H1 (cell line): ENCODE measurements around the gene RSF1. TPM values are rescaled to one million over a fixed set of nuclear protein-coding genes. Genes with fewer than 3 reads are reported as not detected.

Experiments
- CTCF ChIA-PET: fragments of 300-600 bp; sonication (Branson Sonifier 250); formaldehyde crosslinking; loops from one replicate; lab custom pipeline; 2021; ENCODE audit not compliant: partially characterized antibody; lab: Charles Lee
- POLR2A ChIA-PET: fragments of 300-600 bp; sonication (Branson Sonifier 250); formaldehyde crosslinking; loops from one replicate; lab custom pipeline; 2021; ENCODE audit warnings: inconsistent platforms; ENCODE audit not compliant: partially characterized antibody; lab: Charles Lee
- DNase-seq, 2 experiments: peaks; one replicate each; pipeline versions ENCODE4 v3.0.0 to v3.0.0-alpha.2; 2010 to 2022; ENCODE audit warnings: low spot score in 2 of 2, low read depth in 1 of 2, mixed read lengths in 1 of 2
- FAIRE-seq: peaks from 2 replicates; lab custom pipeline; 2011; peaks lifted over from hg19 to GRCh38; lab: Jason Lieb, UNC
- H2AFZ ChIP-seq: 2 replicates; pipeline ENCODE4 v1.8.1; 2012; ENCODE audit warnings: low read length, inconsistent platforms
- H2AK5ac ChIP-seq: 2 replicates; pipeline ENCODE4 v1.6.1; 2013; ENCODE audit warnings: low read depth, low read length
- H2BK120ac ChIP-seq: replicated peaks from 2 replicates; pipeline ENCODE3; 2013; ENCODE audit warnings: low read depth, low read length, inconsistent platforms
- H2BK12ac ChIP-seq: 2 replicates; pipeline ENCODE4 v1.6.1; 2013; ENCODE audit warnings: low read depth, low read length
- H2BK15ac ChIP-seq: 2 replicates; pipeline ENCODE4 v1.6.1; 2013; ENCODE audit warnings: low read length
- H2BK20ac ChIP-seq: 2 replicates; pipeline ENCODE4 v1.6.1; 2013; ENCODE audit warnings: low read length
- H2BK5ac ChIP-seq: 2 replicates; pipeline ENCODE4 v1.6.1; 2013; ENCODE audit warnings: low read depth, low read length
- H3K14ac ChIP-seq: 2 replicates; pipeline ENCODE4 v1.6.1; 2013; ENCODE audit warnings: inconsistent platforms; ENCODE audit not compliant: insufficient read length
- H3K18ac ChIP-seq: 2 replicates; pipeline ENCODE4 v1.6.1; 2013; ENCODE audit warnings: low read length; ENCODE audit errors: extremely low read depth
- H3K23ac ChIP-seq: 2 replicates; pipeline ENCODE4 v1.6.1; 2013; ENCODE audit warnings: inconsistent platforms; ENCODE audit not compliant: insufficient read length
- H3K23me2 ChIP-seq: 2 replicates; pipeline ENCODE4 v1.6.1; 2013; ENCODE audit warnings: low read depth, low read length
- H3K27ac ChIP-seq: 2 replicates; pipeline ENCODE4 v1.6.1; 2011; ENCODE audit warnings: low read depth, low read length, inconsistent platforms
- H3K27me3 ChIP-seq, 4 experiments: replicated peaks in 1 of 4; 1 replicate in 1 of 4; 2 replicates in 3 of 4; pipeline versions ENCODE4 v1.6.1 to v1.8.1; 2011 to 2013; ENCODE audit warnings: low read length in 3 of 4, mild to moderate bottlenecking in 3 of 4, inconsistent platforms in 2 of 4, mixed read lengths in 2 of 4, moderate library complexity in 1 of 4; ENCODE audit not compliant: control insufficient read depth in 3 of 4, insufficient read depth in 3 of 4; ENCODE audit errors: extremely low read depth in 1 of 4
- H3K36me3 ChIP-seq, 4 experiments: 2 replicates each; pipeline versions ENCODE4 v1.6.1 to v1.8.1; 2011 to 2013; ENCODE audit warnings: mild to moderate bottlenecking in 4 of 4, low read length in 3 of 4, moderate library complexity in 2 of 4, control low read depth in 1 of 4, inconsistent platforms in 1 of 4; ENCODE audit not compliant: insufficient read depth in 4 of 4, control insufficient read depth in 2 of 4
- H3K4ac ChIP-seq: replicated peaks from 2 replicates; pipeline ENCODE3; 2013; ENCODE audit warnings: low read length, low read depth, mixed read lengths, inconsistent platforms; ENCODE audit not compliant: insufficient read length
- H3K4me1 ChIP-seq, 4 experiments: replicated peaks in 1 of 4; 1 replicate in 1 of 4; 2 replicates in 3 of 4; pipeline versions ENCODE4 v1.6.1 to v1.8.1; 2011 to 2013; ENCODE audit warnings: low read length in 3 of 4, inconsistent platforms in 2 of 4, mixed read lengths in 1 of 4; ENCODE audit not compliant: insufficient read depth in 4 of 4, control insufficient read depth in 3 of 4
- H3K4me2 ChIP-seq, 2 experiments: 2 replicates each; pipeline versions ENCODE4 v1.6.1 to v1.8.1; 2011 to 2013; ENCODE audit warnings: low read depth in 2 of 2, low read length in 2 of 2, control low read depth in 1 of 2, inconsistent platforms in 1 of 2, mild to moderate bottlenecking in 1 of 2; ENCODE audit not compliant: insufficient read depth in 1 of 2
- H3K4me3 ChIP-seq, 4 experiments: fragments of 200-600, 300-600 bp in 1 of 4; sonication (generic), shearing (Covaris generic), sonication (Bioruptor Twin) in 1 of 4; 2 replicates each; pipeline versions ENCODE4 v1.5.1 to v1.8.1; 2011 to 2016; ENCODE audit warnings: low read length in 4 of 4, low read depth in 3 of 4, control low read depth in 2 of 4, inconsistent platforms in 2 of 4, mild to moderate bottlenecking in 2 of 4, mixed read lengths in 1 of 4, moderate library complexity in 1 of 4; ENCODE audit not compliant: insufficient read depth in 2 of 4; ENCODE audit errors: extremely low read depth in 1 of 4
- H3K56ac ChIP-seq: replicated peaks from 2 replicates; pipeline ENCODE3; 2013; ENCODE audit warnings: low read depth, mild to moderate bottlenecking, mixed read lengths, low read length, inconsistent platforms; ENCODE audit not compliant: insufficient read length
- H3K79me1 ChIP-seq: 2 replicates; pipeline ENCODE4 v1.6.1; 2013; ENCODE audit warnings: low read depth, low read length, control low read depth
- H3K79me2 ChIP-seq, 2 experiments: 2 replicates each; pipeline versions ENCODE4 v1.6.1 to v1.8.1; 2012 to 2013; ENCODE audit warnings: low read length in 2 of 2, mild to moderate bottlenecking in 2 of 2, inconsistent platforms in 1 of 2; ENCODE audit not compliant: insufficient read depth in 2 of 2, control insufficient read depth in 1 of 2
- H3K9ac ChIP-seq, 4 experiments: replicated peaks in 1 of 4; 1 replicate in 1 of 4; 2 replicates in 3 of 4; pipeline versions ENCODE4 v1.6.1 to v1.8.1; 2011 to 2013; ENCODE audit warnings: low read depth in 3 of 4, low read length in 3 of 4, control low read depth in 2 of 4, mild to moderate bottlenecking in 2 of 4, moderate library complexity in 2 of 4, inconsistent platforms in 1 of 4; ENCODE audit errors: extremely low read depth in 1 of 4
- H3K9me3 ChIP-seq, 2 experiments: 2 replicates each; pipeline versions ENCODE4 v1.6.1 to v1.8.1; 2012 to 2013; ENCODE audit warnings: mild to moderate bottlenecking in 2 of 2, moderate library complexity in 2 of 2, control low read depth in 1 of 2, inconsistent platforms in 1 of 2, low read depth in 1 of 2, low read length in 1 of 2, mixed read lengths in 1 of 2; ENCODE audit not compliant: insufficient read depth in 2 of 2
- H4K20me1 ChIP-seq, 2 experiments: replicated peaks in 1 of 2; 2 replicates each; pipeline versions ENCODE3 to v1.8.1; 2011 to 2013; ENCODE audit warnings: inconsistent platforms in 2 of 2, low read length in 2 of 2, mild to moderate bottlenecking in 1 of 2; ENCODE audit not compliant: insufficient read depth in 2 of 2, control insufficient read depth in 1 of 2
- H4K5ac ChIP-seq: 2 replicates; pipeline ENCODE4 v1.6.1; 2013; ENCODE audit warnings: low read length, low read depth, mixed read lengths, inconsistent platforms; ENCODE audit not compliant: insufficient read length
- H4K8ac ChIP-seq: 2 replicates; pipeline ENCODE4 v1.8.0; 2013; ENCODE audit warnings: mild to moderate bottlenecking, moderate library complexity, low read length, inconsistent platforms; ENCODE audit not compliant: insufficient read depth; ENCODE audit errors: extremely low read depth
- H4K91ac ChIP-seq: replicated peaks from 2 replicates; pipeline ENCODE3; 2013; ENCODE audit warnings: low read length, mixed read lengths, inconsistent platforms; ENCODE audit not compliant: insufficient read length
- CEBPB ChIP-seq: IDR thresholded peaks from 2 replicates; pipeline ENCODE4 v1.6.1; 2012; ENCODE audit warnings: low read depth, low read length
- polyA plus RNA-seq, 7 experiments: library from polyadenylated mRNA; depleted of rRNA in 3 of 7; stranded (reverse) in 5 of 7; unstranded in 2 of 7; fragments of >200 nt in 5 of 7; fragments of 200-250 nt in 2 of 7; gene quantifications; 1 replicate in 5 of 7; 2 replicates in 1 of 7; 4 replicates in 1 of 7; pipeline versions ENCODE4 v1.2.1 to v1.2.3, GENCODE V29; 2011 to 2013; ENCODE audit warnings: missing spikeins in 2 of 7, mixed read lengths in 2 of 7
- total RNA-seq: library from RNA; stranded (reverse); fragmentation: NEBNext Ultra II Directional; extraction: Animal tissue kit (Norgen Biotek cat#: 25700); gene quantifications from 2 replicates; pipeline ENCODE4 v1.2.1, GENCODE V29; 2021

The RSF1 gene
- total and polyA plus RNA-seq, 2 of the 8 experiments (the other 6 are each of a cell fraction or from before 2014, with no cell fraction given), result 17.8 to 87.9 TPM

DNA sequence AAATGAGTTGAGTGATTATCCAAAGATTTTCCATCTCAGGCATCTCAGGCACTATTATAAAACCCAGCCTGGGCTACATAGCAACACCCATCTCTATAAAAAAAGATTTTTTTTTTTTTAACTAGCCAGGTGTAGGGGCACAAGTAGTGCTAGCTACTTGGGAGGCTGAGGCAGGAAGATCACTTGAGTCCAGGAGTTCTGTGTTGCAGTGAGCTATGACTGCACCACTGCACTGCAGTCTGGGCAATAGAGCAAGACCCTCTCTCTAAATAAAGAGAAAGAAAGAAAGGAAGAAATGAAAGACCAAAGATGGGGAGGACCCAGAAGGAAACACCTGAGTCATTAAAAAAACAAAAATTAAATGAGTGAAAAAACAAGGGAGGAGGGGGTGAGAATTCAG lies 14.1 kb downstream of the RSF1 start:
- H3K9ac ChIP-seq, result no peak overlapping the region
- H2BK20ac ChIP-seq, result no peak overlapping the region
- H3K27ac ChIP-seq, result no peak overlapping the region
- no peak overlapping the region for H2AK5ac ChIP-seq
- no peak overlapping the region for H2BK120ac ChIP-seq
- ChIA-PET POLR2A (no interaction called here), CTCF (no interaction called here)
- H4K8ac ChIP-seq, result no peak overlapping the region
- H3K79me2 ChIP-seq, result peaks cover 10 to 97% of the 10 kb centered on the region in 2 experiments; a peak in 3 of 4 replicates
- H3K27me3 ChIP-seq, result no peaks in the 10 kb centered on the region
- no peak overlapping the region for H2BK12ac ChIP-seq
- 0 out of 7 replicates have a peak, but pooled peaks cover 0 to 2% (median 0%) of the 10 kb centered on the region in 4 experiments for H3K4me1 ChIP-seq
- peaks cover 6% of the 10 kb centered on the region for H3K79me1 ChIP-seq
- H3K14ac ChIP-seq, result no peak overlapping the region
- no peak overlapping the region for H3K18ac ChIP-seq
- TF ChIP-seq CEBPB, result no peak
- DNase-seq (no peak), FAIRE-seq (no peak)
- peaks cover 5 to 8% of the 10 kb centered on the region in 2 experiments for H4K20me1 ChIP-seq
- no peak overlapping the region for H2AFZ ChIP-seq
- no peak overlapping the region for H3K4ac ChIP-seq
- no peak overlapping the region for H4K91ac ChIP-seq
- no peak overlapping the region for H4K5ac ChIP-seq
- no peak overlapping the region for H3K23ac ChIP-seq
- no peak overlapping the region for H2BK5ac ChIP-seq
- no peak overlapping the region for H3K4me2 ChIP-seq
- H2BK15ac ChIP-seq, result no peak overlapping the region
- H3K56ac ChIP-seq, result no peak overlapping the region
- no peaks in the 10 kb centered on the region for H3K9me3 ChIP-seq
- H3K4me3 ChIP-seq, result no peak overlapping the region
- H3K36me3 ChIP-seq, result peaks cover 0 to 13% (median 0%) of the 10 kb centered on the region in 4 experiments; a peak in 3 of 8 replicates
- H3K23me2 ChIP-seq, result no peaks in the 10 kb centered on the region
